Measurements from ENCODE around the gene ANO7.

The ANO7 gene

DNA sequence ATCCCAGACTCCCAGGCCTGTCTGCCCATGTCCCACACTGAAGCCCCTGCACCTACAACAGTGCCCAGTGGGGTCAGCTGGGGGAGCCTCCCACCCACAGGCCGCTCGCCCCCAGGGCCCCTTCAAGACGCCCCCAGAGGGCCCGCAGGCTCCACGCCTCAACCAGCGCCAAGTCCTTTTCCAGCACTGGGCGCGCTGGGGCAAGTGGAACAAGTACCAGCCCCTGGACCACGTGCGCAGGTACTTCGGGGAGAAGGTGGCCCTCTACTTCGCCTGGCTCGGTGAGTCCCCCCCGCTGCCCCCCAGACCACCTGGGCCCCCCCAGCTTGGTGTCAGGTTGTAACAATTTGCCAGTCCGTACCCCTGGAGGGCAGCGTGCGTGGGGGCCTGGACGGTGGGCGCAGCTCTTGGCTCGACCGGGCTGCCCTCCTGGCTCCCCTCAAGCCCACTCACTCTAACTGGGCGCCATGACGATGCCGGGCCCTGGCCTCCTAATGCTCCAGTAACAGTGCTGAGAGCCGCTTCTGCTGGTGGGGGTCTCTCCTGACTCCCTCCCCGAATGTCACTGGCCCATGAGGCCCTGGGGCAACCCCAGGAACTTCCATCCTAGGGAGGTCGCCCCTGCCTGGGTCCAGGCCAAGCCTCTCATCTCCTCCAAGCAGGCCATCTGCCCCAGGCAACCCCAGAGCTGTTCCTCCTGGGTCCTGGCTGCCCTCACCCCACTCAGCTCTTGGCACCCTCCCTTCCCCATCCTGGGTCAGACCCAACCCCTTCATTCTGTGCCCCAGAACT is 14.9 kb downstream of the ANO7 start:
- DNase-seq: no peak
- in situ Hi-C loops (cut with MboI; ENCODE audit: low pct_unique_long_range_greater_than_20kb, low sequenced_read_pairs): no loop called here

- in situ Hi-C loops (cut with MboI; ENCODE audit: low pct_unique_long_range_greater_than_20kb, low sequenced_read_pairs): no loop called here
- no peak for DNase-seq
Measured at GRCh38 chr2:241204010-241204384, 15.5 kb downstream of the ANO7 start.

DNA sequence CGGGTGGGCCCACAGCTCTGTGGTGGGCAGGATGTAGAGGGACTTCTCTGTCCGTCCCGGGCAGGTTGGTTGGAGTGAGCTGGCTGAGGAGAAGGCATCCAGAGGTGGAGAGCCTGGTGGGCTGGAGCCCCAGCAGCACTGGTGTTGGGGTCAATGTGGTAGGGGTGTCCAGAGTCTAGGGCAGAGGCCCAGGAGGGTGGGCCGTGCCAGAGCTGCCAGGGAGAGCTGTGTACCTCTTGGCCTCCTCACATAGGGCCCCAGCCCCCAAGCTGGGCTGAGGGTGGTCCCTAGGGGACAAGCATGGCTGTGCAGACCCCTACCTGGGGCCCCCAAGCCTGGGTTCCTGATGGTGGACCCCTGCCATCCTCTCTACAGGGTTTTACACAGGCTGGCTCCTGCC is 16.0 kb downstream of the ANO7 start:
- DNase-seq: no peak
- in situ Hi-C loops (cut with MboI; ENCODE audit: low pct_unique_long_range_greater_than_20kb, low sequenced_read_pairs): no loop called here

GRCh38 chr2:241205086-241205485 is 16.6 kb downstream of the ANO7 start:
- in situ Hi-C loops (cut with MboI; ENCODE audit: low pct_unique_long_range_greater_than_20kb, low sequenced_read_pairs): no loop called here
- DNase-seq: no peak

DNA sequence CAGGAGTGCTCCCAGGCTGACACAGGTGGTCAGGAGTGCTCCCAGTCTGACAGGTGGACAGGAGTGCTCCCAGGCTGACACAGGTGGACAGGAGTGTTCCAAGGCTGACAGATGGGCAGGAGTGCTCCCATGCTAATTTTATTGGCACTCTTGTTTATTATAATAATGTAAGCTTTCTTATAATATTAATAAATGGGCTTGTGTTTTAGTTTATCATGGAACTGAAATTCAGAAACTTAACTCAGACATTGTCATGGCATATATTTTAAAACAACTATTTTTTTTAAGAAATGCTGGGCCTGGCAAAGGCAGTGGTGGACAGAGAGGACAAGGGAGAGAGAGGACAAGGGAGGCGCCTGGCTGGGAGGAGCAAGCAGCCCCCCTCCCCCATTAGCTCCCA is 18.7 kb downstream of the ANO7 start:
- in situ Hi-C loops (cut with MboI; ENCODE audit: low pct_unique_long_range_greater_than_20kb, low sequenced_read_pairs): no loop called here
- no peak for DNase-seq

- in situ Hi-C loops (cut with MboI; ENCODE audit: low pct_unique_long_range_greater_than_20kb, low sequenced_read_pairs): no loop called here
- DNase-seq: no peak
Measured at GRCh38 chr2:241207641-241208040, 19.2 kb downstream of the ANO7 start.

DNA sequence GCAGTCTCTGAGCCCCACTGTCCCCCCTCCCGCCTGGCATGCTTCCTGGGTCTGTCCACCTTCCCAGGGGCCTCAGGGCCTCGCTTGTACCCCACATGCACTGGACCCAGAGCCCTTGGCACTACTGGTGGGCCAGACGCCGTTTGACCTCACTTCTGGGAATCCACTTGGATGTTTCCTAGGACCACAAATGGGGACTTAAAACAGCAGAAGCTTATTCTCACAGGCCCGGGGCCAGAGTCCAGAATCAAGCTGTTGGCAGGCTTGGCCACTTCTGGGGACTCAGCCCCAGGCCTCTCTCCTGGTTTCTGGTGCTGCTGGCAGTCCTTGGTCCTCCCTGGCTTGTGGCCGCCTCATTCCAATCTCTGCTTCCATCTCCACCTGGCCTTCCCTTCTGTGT is 19.6 kb downstream of the ANO7 start:
- DNase-seq: no peak
- in situ Hi-C loops (cut with MboI; ENCODE audit: low pct_unique_long_range_greater_than_20kb, low sequenced_read_pairs): no loop called here

DNA sequence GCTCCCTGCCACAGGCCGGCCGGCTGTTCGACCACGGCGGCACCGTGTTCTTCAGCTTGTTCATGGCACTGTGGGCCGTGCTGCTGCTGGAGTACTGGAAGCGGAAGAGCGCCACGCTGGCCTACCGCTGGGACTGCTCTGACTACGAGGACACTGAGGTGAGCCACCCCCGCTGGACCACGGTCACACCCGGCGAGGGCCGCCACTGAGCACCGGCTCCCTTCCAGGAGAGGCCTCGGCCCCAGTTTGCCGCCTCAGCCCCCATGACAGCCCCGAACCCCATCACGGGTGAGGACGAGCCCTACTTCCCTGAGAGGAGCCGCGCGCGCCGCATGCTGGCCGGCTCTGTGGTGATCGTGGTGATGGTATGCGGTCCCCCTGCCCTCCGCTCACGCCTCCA is 20.8 kb downstream of the ANO7 start:
- in situ Hi-C loops (cut with MboI; ENCODE audit: low pct_unique_long_range_greater_than_20kb, low sequenced_read_pairs): no loop called here
- DNase-seq: no peak

DNA sequence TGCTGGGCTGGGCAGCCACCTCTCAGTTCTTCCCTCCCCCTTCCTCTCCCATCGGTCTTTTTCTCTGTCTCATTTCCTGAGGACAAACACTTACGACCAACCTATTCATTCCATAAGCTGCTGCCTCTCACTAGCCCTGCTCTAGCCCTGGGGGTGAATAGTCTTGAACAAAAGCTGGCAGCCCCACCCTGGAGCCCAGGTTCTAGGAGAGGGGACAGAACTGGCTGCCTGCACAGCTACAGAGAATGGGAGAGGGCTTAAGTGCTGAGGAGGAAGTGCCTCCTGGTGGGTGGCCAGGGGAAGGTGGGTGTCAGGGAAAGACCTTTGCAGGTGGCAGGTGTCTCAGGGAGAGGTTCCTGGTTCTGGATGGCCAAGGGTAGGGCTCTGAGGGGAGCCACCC is 22.8 kb downstream of the ANO7 start:
- in situ Hi-C loops (cut with MboI; ENCODE audit: low pct_unique_long_range_greater_than_20kb, low sequenced_read_pairs): no loop called here
- no peak for DNase-seq

GRCh38 chr2:241213041-241213440 is 24.6 kb downstream of the ANO7 start:
- no peak for DNase-seq
- in situ Hi-C loops (cut with MboI; ENCODE audit: low pct_unique_long_range_greater_than_20kb, low sequenced_read_pairs): no loop called here

DNA sequence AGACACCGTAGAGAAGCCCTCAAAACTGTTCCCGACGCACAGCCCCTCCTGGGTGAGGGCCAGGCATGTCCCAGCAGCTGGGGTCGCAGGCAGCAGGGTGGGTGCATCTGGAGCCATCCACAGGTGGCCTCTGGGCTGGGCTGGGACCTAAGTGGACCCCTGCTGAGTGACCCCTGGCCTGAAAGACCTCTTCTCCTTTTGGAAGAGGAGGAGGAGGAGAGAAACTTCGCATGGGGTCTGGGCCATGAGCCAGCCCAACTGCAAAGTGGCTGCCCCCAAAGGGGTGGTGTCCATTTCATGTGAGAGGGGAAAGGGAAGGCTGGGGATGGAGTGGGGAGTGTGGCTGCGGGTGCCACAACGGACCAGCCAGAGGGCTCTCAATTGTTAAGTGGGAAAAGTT is 25.1 kb downstream of the ANO7 start:
- in situ Hi-C loops (cut with MboI; ENCODE audit: low pct_unique_long_range_greater_than_20kb, low sequenced_read_pairs): no loop called here
- no peak for DNase-seq

- in situ Hi-C loops (cut with MboI; ENCODE audit: low pct_unique_long_range_greater_than_20kb, low sequenced_read_pairs): no loop called here
- no peak for DNase-seq
Measured at GRCh38 chr2:241214209-241214608, 25.7 kb downstream of the ANO7 start.

GRCh38 chr2:241214766-241215165 is 26.3 kb downstream of the ANO7 start:
- no peak for DNase-seq
- in situ Hi-C loops (cut with MboI; ENCODE audit: low pct_unique_long_range_greater_than_20kb, low sequenced_read_pairs): no loop called here

GRCh38 chr2:241215421-241215820 is 26.9 kb downstream of the ANO7 start:
- in situ Hi-C loops (cut with MboI; ENCODE audit: low pct_unique_long_range_greater_than_20kb, low sequenced_read_pairs): no loop called here
- DNase-seq: no peak

GRCh38 chr2:241216211-241216761 is 27.8 kb downstream of the ANO7 start:
- in situ Hi-C loops (cut with MboI; ENCODE audit: low pct_unique_long_range_greater_than_20kb, low sequenced_read_pairs): no loop called here
- no peak for DNase-seq

- peak; percentile 36 for DNase-seq
- in situ Hi-C loops (cut with MboI; ENCODE audit: low pct_unique_long_range_greater_than_20kb, low sequenced_read_pairs): no loop called here
Measured at GRCh38 chr2:241217320-241218031, 29.0 kb downstream of the ANO7 start.

DNA sequence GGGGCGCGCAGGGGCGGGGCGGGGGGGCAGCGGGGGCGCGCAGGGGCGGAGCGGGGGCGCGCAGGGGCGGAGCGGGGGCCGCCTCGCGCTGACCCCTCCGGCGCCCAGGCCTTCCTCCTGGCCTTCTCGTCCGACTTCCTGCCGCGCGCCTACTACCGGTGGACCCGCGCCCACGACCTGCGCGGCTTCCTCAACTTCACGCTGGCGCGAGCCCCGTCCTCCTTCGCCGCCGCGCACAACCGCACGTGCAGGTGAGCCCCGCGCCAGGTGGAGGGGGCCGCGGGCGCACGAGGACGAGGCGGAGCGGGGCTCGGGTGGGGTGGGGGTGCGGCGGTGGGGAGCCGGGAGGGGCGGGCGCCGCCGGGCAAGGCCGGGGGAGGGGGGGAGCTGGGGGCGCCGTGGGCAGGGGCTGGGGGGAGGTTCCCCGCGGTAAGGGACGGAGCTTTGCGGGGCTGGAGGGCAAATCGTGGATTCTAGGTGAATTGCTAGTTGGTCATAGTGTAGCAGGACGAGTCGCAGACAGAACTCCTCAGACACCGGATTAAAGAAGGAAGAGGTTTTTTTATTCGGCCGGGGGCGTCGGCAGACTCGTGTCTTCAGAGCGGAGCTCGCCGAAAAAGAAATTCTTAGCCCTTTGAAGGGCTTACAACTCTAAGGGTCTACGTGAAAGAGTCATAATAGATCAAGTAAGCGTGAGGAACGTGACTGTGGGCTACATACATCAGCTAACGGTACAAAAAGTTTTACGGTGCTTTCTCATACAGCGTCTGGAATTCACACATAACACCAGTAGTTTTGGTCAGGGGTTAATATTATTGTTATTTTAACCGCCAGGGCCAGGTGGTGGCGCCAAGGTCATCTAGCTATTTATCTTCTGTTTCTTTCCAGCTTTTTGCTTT is 29.9 kb downstream of the ANO7 start:
- peak; percentile 36 for DNase-seq
- in situ Hi-C loops (cut with MboI; ENCODE audit: low pct_unique_long_range_greater_than_20kb, low sequenced_read_pairs): no loop called here

DNA sequence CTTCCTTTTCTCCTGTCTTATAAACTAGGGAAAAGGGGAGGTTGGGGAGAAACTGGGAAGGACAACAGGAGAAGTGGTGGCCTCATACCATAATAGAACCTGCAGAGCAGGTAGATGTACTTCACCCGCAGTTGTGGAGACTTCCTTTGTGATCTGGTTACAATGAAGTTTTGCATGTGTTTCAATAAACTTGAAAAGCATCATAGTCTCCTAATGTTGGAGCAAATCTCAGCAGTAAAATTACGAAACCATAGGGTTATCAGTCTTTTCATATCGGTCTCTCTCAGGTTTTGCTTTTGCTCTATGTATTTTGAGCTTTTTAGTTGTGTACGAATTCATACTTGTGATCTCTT is 30.5 kb downstream of the ANO7 start:
- DNase-seq: no peak
- in situ Hi-C loops (cut with MboI; ENCODE audit: low pct_unique_long_range_greater_than_20kb, low sequenced_read_pairs): no loop called here

GRCh38 chr2:241219856-241220356 is 31.4 kb downstream of the ANO7 start:
- in situ Hi-C loops (cut with MboI; ENCODE audit: low pct_unique_long_range_greater_than_20kb, low sequenced_read_pairs): no loop called here
- DNase-seq: no peak

All from KBM-7 (cell line).